ENCODE data around the gene CCDC116.

DNA sequence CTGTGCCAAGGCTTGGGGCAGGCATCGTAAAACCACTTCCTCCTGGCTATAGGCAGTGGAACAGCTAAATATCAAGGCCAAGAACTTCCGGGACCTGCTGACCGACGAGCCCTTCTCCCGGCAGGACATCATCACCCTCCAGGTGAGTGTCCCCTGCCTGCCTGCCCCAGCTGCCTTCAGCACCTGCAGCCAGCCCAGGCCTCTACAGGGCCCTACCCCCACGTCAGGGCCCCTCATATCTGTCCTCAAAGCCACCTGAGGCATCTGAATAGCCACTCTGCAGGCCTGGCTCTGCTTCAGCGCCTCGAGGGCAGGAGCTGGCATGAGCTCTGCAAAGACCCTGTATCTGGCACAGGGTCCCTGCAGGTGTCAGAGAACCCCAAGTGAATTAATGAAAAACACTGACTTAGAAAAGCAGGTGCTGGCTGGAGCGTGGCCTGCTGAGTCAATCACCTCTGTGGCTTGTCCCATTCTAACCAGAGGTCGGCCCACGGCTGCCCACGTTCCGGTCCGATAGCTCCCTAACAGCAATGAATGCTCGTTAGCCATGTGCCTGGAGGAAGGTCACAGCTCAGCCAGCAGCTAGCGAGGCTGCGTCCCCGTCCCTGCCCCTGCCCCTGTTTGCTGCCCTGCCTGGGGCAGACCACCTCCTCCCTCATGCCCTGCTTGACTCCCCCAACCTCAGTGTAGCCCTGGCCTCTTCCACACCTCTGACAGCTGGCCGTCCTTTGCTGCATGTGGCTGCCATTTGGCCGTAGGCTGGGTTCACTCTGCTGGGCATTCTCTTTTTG lies 50.0 kb downstream of the CCDC116 start:
- TF ChIP-seq, protein P1, sequence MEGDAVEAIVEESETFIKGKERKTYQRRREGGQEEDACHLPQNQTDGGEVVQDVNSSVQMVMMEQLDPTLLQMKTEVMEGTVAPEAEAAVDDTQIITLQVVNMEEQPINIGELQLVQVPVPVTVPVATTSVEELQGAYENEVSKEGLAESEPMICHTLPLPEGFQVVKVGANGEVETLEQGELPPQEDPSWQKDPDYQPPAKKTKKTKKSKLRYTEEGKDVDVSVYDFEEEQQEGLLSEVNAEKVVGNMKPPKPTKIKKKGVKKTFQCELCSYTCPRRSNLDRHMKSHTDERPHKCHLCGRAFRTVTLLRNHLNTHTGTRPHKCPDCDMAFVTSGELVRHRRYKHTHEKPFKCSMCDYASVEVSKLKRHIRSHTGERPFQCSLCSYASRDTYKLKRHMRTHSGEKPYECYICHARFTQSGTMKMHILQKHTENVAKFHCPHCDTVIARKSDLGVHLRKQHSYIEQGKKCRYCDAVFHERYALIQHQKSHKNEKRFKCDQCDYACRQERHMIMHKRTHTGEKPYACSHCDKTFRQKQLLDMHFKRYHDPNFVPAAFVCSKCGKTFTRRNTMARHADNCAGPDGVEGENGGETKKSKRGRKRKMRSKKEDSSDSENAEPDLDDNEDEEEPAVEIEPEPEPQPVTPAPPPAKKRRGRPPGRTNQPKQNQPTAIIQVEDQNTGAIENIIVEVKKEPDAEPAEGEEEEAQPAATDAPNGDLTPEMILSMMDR (IDR thresholded peaks at IDR 0.05) = no peak
- TF ChIP-seq POLR2A (IDR thresholded peaks at IDR 0.05) (no peak), POLR2AphosphoS5 (IDR thresholded peaks at IDR 0.05) (no peak), EP300 (IDR thresholded peaks at IDR 0.05; ENCODE audit: low read depth) (no peak)
